HG02798 (cell line): ENCODE data around the gene TMCO2.

ENCODE experiments used
- ATAC-seq: cut with Tn5 transposase; IDR thresholded peaks from one replicate; pipeline ENCODE4 v1.9.1; 2021; ENCODE audit warnings: mild to moderate bottlenecking; ENCODE audit not compliant: unreplicated experiment, poor library complexity

Gene TMCO2

DNA sequence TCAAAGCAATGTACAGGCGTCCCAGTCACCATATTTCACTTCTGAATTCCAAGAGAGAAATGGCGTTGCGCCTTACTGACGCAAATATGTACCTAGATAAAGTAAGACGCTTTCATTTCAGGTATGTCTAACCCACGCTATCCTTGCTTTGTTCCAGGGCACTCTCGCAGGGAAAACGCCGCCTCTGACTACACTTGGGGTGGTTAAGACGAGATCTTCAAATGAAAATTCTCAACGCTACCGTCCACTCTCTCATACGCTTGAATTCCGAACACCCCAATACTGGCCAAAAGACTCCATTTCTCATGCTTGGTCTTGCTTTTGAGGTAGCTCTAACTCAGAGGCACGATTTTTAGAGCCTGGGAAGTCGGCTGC is 9.6 kb downstream of the TMCO2 start:
- peak; percentile 3 for ATAC-seq

DNA sequence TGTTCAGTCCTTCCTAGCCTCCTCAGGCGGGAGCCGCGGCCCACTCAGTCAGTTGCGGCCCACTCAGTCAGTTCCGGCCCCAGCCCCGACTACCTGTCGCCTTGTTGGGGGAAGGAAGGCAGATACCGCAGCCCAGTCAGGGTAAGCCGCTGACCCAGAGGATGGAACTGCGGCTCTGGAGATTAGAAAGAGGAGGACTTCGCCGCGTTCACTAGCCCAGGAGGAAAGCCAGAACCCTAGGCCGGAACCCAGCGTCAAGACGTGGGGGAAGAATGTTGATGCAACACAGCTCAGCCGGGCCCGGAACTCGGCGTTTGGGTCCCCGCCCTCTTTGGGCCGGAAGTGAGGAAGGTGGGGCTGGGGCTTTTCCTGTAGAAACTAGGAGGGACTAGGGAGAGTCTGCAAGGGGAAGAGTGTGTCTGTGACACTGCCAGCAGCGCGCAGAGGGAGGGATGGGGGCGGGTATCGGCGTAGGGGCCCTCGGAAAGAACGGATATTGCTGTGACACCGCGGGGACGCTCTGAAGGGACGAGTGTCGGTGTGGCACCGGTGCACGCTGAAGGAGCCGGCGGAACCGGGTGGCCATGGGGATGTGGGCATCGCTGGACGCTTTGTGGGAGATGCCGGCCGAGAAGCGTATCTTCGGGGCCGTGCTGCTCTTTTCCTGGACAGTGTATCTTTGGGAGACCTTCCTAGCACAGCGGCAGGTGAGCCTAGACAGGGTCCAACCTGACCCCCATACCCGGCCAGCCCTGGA is 10.1 kb downstream of the TMCO2 start, which contains the start of gene ZMPSTE24:
Gene ZMPSTE24, plus strand, starts transcription at position 549 of the 757 bp plus-strand sequence. Its CDS starts 36 bp downstream, at position 585.
- ATAC-seq: peak; percentile 95

DNA sequence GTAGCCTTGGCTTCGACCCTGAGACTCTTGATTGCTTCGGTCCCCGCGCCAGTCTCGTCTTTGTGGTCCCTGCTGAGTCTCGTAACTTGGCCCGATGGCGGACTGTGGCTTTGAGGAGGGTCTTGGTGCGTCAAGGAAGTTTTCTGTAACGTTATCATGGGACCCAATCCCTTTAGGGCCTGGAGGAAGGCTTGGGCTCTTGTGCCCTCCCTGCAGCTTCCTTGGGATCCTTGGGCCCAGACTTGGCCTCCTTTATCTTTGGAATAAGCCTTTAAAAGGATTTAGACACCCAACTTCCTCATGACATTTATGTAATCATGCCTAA is 10.7 kb downstream of the TMCO2 start:
- ATAC-seq: no peak

DNA sequence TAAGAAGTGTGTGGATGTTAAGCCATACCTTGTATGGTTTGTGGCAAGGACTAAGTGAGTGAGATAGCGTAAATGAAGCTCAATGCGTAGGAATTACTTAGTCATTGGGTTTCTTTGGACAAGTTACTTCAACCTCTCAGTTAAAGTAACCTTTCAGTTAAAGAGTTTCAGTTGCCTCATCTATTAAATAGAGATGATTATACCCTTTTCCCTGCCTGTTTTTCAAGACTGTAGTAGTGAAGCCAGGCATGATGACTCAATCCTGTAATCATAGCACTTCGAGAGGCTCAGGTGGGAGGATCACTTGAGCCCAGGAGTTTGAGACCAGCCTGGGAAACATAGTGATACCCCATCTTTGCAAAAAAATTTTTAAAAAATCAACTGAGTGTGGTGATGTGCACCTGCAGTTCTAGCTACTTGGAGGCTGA is 16.6 kb downstream of the TMCO2 start:
- no peak for ATAC-seq

GRCh38 chr1:40265298-40265697 is 17.6 kb downstream of the TMCO2 start:
- no peak for ATAC-seq

GRCh38 chr1:40265919-40266318 is 18.2 kb downstream of the TMCO2 start:
- ATAC-seq: no peak

DNA sequence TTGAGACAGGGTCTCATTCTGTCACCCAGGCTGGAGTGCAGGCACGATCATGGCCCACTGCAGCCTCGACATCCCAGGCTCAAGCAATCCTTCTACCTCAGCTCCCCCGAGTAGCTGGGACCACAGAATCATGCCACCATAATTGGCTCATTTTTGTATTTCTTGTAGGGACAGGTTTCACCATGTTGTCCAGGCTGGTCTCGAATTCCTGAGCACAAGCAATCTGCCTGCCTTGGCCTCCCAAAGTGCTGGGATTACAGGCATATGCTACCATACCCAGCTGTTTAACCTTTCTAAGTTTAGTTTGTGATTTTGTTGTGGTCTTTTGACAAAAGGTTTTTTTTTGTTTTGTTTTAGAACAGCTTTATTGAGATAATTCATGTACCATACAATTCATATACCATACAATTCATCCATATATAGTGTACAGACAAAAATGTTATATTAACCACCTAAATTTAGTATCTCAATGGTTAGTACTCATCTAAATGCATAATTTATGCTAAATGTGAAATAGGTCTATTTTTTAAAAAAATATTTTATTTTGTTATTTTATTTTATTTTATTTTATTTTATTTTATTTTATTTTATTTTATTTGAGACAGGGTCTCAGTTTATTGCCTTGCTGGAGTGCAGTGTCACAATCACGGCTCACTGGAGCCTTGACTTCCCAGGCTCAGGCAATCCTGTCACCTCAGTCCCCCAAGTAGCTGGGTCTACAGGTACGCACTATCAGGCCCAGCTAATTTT is 19.2 kb downstream of the TMCO2 start:
- no peak for ATAC-seq

DNA sequence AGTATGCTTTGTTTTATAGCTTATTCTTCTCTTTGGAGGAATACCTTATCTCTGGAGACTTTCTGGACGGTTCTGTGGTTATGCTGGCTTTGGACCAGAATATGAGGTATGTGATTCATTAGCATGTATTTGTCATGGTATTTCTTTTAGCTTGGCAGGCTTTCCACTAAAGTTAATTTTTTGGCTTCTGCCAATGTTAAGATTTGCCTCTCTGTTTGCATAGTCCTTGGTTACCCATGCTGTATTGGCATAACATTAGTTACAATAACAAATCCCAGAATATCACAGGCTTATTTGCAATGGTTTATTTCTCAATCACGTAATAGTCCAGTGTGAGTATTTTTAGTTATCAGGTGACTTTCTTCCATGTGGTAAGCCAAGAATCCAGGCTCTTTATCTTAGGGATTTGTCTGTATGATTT is 20.0 kb downstream of the TMCO2 start:
- ATAC-seq: no peak

- no peak for ATAC-seq
Observed at GRCh38 chr1:40268211-40268610, 20.5 kb downstream of the TMCO2 start.

DNA sequence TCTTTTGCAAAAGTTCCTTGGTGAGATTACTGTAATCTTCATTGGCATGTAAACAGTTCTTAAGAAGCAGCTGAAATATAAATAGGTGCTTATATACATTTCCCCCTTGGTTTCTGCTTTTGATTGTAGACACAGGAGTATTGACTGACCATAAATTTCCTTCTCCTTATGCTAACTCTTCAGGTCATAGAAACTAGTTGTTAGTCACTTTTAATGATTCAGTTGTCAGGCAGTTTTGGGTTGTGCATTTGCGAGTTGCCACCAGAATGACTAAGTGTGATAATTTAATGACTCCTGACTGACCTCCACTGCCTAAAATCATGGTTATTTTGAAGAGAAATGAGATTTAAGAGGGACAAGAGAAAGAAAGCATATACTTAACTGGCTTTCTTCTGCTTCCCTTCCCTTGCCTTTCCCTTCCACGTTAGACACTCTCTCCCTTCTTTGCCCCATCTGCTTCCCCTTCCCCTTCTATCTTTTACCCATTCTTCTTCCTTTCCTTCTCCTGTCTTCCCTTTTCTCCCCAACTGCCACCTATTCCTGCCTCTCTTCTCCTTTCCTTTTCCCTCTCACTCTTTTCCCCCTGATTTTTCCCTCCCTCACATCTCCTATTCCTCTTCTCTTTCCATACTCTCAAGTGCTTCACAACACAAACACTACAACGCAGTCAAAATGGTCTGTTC is 22.6 kb downstream of the TMCO2 start:
- ATAC-seq: no peak

DNA sequence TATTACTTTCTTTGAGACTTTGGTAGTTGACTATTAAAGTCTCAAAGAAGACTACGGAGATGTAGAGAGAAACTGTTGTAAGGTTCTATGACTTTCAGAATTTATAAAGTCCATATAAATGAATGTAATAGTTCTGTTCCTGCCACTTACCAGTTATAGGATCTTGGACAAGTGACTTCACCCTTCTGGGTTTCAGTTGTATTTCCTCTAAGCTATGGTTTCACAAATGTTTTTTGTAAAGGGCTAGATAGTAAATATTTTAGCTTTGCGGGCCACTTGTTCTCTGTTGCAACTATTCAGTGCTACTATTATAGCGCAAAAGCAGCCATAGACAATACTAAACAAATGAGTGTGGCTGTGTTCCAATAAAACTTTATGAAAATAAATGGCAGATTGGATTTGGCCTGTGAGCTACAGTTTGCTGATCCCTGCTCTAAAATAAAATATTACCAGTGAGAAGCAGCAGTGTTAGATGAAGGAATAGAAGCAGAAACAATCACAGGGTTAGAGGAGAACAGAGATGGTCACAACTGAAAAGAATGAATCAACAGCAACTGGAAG is 25.0 kb downstream of the TMCO2 start:
- ATAC-seq: no peak

GRCh38 chr1:40273547-40274166 is 25.9 kb downstream of the TMCO2 start:
- ATAC-seq: no peak

- ATAC-seq: no peak
Observed at GRCh38 chr1:40274331-40274730, 26.6 kb downstream of the TMCO2 start.

DNA sequence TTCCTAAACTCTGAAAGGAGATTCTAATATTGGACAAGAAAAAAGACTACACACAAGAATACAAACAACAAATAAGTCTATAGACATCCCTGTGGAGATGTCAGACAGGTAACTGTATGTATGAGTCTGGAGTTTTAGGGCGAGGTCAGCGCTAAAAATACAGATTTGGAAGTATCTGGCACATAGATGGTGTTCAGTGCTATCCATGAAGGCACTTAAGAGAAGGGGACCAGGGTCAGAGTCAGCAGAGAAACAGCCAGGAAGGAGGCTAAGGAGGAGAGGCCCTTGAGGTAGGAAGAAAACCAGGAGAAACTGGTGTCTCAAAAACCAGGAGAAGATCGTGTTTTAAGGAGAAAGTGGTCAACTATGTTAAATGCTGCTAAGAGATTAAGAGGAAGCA is 28.4 kb downstream of the TMCO2 start:
- ATAC-seq: no peak

- no peak for ATAC-seq
Observed at GRCh38 chr1:40281853-40282252, 34.1 kb downstream of the TMCO2 start.

- ATAC-seq: no peak
Observed at GRCh38 chr1:40291293-40291692, 43.6 kb downstream of the TMCO2 start.

DNA sequence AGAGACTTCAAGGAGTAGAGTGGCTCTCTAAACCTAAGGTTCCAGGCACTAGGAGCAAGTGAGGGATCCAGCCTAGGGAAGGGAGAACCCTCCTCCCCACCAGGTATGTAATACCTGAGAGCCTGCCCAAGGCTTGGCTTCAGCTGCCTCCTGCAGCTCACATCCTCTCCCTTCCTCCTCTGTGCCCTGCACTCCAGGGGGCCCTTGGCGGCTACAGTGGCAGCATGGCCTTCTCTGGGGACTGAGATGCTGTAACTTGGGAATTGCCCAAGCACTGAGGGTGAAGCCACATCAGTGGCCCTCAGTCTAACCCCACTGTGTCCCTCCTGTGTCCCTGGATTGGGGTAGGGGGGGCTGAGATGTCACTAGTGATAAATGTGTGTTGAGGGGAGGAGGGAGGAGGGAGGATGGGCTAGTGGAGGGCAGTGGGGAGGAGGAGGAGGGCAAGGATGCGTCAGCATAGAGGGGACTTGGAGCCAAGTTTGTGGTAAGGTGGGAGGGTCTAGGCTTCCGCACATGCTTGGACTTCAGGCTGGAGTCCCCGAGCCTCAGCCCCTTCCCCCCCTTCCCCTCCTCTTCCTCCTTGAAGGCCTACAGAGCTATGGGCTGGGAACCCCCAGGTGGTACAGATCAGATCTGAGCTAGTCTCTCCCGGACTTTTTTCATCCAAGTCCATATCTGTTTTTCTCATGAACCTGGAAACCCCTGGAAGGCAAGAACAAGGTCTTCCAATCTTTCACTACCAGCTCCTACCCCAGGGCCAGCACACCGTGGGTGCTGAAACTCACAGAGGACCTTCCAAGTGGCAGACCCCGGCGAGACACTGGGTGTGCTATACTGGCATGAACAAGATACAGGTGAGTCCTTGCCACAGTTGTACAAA is 51.9 kb downstream of the TMCO2 start:
- no peak for ATAC-seq

GRCh38 chr1:40300249-40300567 is 52.5 kb downstream of the TMCO2 start:
- no peak for ATAC-seq

DNA sequence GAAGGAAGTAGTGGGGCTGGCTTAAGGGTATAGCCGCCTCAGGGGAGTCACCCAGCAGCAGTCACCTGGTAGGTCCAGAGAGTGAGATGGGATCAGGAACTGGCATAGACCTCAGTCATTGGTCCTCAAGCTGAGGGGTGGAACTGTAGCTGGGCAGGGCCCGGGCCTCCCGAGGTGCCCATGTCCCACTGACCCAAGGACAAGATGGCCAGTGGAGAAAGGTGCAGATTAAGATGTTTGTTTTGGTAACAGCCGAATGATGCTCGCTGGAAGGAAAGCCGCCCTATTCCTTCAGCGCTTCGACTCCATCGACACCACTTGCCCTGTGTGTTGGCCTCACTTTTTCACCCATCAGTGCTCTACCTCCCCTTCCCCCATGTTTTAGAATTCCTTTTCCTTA is 52.9 kb downstream of the TMCO2 start:
- no peak for ATAC-seq

DNA sequence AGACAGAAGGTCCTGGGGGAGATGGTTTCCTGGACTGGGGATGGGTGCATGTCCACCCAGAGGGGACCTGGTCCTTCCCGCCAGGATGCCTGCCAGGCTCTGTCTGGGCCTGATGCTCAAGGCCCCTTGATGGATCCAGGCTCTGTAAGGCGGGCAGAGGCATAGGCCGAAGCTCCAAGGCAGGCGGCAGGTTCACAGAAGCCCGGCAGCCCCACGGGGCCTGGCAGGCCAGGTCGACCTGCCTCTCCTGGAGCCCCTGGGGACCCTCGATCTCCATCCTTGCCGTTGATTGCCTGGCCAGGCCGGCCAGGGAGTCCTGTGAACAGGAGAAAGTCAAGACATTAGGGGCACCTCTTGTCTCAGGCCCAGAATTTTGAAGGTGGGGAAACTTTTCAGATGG is 53.3 kb downstream of the TMCO2 start:
- ATAC-seq: no peak
